Measurements from ENCODE around the gene FAF1. TPM values are rescaled to one million over a fixed set of nuclear protein-coding genes. Genes with fewer than 3 reads are reported as not detected.

Gene FAF1
- total and polyA plus RNA-seq, 9 of the 15 experiments (the other 6 are each of a cell fraction or from before 2014, with no cell fraction given): 48.7 to 225 (median 118) TPM

GRCh38 chr1:50735443-50735842 is 224.6 kb downstream of the FAF1 start:
- ChIA-PET CTCF (ENCODE audit: low intra/inter-chr PET ratio) (interaction anchor here (1.8 to 2.6 kb wide), 2 partner anchors 31 to 367 kb away, joined by 6 to 15 read pairs; no protein-coding TSS in a partner anchor), POLR2A (interaction anchor here (0.6 kb wide), 1 partner anchor 1002 kb away, joined by 3 read pairs; no protein-coding TSS in a partner anchor)
- H3K27ac ChIP-seq (ENCODE audit: extremely low read depth, low read depth, low read length): no peak overlapping the region
- no peaks in the 10 kb centered on the region for H3K9me1 ChIP-seq (ENCODE audit: control insufficient read depth, insufficient read depth, low read length)
- DNase-seq (ENCODE audit: extremely low read depth in 1 of 4, low spot score in 3 of 4): peak; percentile 28 to 47 (median 42)
- peaks cover 57% of the 10 kb centered on the region for H3K36me3 ChIP-seq (ENCODE audit: control insufficient read depth, insufficient read depth, low read length)
- no peak overlapping the region for H3K4me2 ChIP-seq (ENCODE audit: insufficient read depth, low read length)
- no TSS peak for BruUV-seq (replicated peaks)
- no peak overlapping the region for H2AFZ ChIP-seq (ENCODE audit: low read depth, low read length)
- in situ Hi-C loops (cut with MboI) (no loop called here), intact Hi-C loops (cut with micrococcal nuclease) (loop anchor here (1.0 kb wide), 1 partner anchor 367 kb away; no protein-coding TSS in a partner anchor)
- no peaks in the 10 kb centered on the region; the same call in 2 of the 3 replicates for H3K79me2 ChIP-seq (ENCODE audit: control insufficient read depth, insufficient read depth, low read length)
- H3K4me1 ChIP-seq (replicated peaks in 1 of 2; ENCODE audit: control insufficient read depth in 2 of 2, insufficient read depth in 2 of 2, low read length in 2 of 2): no peaks in the 10 kb centered on the region
- H3K9ac ChIP-seq (ENCODE audit: insufficient read depth in 1 of 2, low read depth in 2 of 2, low read length in 2 of 2): no peak overlapping the region
- H3K9me3 ChIP-seq (replicated peaks; ENCODE audit: control insufficient read depth, insufficient read depth, low read depth, low read length): no peaks in the 10 kb centered on the region
- 50% methylated on average over 2 of the region's 2 CpGs for WGBS (ENCODE audit: insufficient coverage, low coverage, missing lambda C conversion rate)
- no peak for ATAC-seq
- no peak for FAIRE-seq
- no peaks in the 10 kb centered on the region for H3K27me3 ChIP-seq (ENCODE audit: control insufficient read depth in 2 of 2, insufficient read depth in 2 of 2, low read length in 2 of 2)
- no peak for TF ChIP-seq ZNF134 (CRISPR knock-in tag; conservative IDR thresholded peaks at IDR 0.05)
- peak in 1 of 2 experiments; percentile 57; a peak in 3 of 4 replicates for TF ChIP-seq RAD21 (CRISPR knock-in tag; conservative IDR thresholded peaks at IDR 0.05 in 1 of 2, IDR thresholded peaks at IDR 0.05 in 1 of 2)
- TF ChIP-seq, protein P1, sequence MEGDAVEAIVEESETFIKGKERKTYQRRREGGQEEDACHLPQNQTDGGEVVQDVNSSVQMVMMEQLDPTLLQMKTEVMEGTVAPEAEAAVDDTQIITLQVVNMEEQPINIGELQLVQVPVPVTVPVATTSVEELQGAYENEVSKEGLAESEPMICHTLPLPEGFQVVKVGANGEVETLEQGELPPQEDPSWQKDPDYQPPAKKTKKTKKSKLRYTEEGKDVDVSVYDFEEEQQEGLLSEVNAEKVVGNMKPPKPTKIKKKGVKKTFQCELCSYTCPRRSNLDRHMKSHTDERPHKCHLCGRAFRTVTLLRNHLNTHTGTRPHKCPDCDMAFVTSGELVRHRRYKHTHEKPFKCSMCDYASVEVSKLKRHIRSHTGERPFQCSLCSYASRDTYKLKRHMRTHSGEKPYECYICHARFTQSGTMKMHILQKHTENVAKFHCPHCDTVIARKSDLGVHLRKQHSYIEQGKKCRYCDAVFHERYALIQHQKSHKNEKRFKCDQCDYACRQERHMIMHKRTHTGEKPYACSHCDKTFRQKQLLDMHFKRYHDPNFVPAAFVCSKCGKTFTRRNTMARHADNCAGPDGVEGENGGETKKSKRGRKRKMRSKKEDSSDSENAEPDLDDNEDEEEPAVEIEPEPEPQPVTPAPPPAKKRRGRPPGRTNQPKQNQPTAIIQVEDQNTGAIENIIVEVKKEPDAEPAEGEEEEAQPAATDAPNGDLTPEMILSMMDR (IDR thresholded peaks at IDR 0.05 in 2 of 3, conservative IDR thresholded peaks at IDR 0.05 in 1 of 3; ENCODE audit: insufficient read depth in 2 of 3, low read depth in 1 of 3, low read length in 3 of 3): peak in 2 of 3 experiments; percentile 35 to 60; a peak in 4 of 6 replicates
- no peak for TF ChIP-seq ZNF766 (CRISPR knock-in tag; conservative IDR thresholded peaks at IDR 0.05)
- no peak for TF ChIP-seq E2F4 (CRISPR knock-in tag; IDR thresholded peaks at IDR 0.05; ENCODE audit: low read depth)
- no peak for TF ChIP-seq KAT8 (IDR thresholded peaks at IDR 0.05; ENCODE audit: low read depth)
- TF ChIP-seq GABPA (tag; conservative IDR thresholded peaks at IDR 0.05; ENCODE audit: low read depth): no peak
- TF ChIP-seq SIX5 (IDR thresholded peaks at IDR 0.05; ENCODE audit: borderline replicate concordance in 1 of 2, insufficient read depth in 1 of 2, low read depth in 1 of 2, low read length in 2 of 2): no peak
- no peak for TF ChIP-seq TGIF2 (CRISPR knock-in tag; IDR thresholded peaks at IDR 0.05)
- TF ChIP-seq, protein P2, sequence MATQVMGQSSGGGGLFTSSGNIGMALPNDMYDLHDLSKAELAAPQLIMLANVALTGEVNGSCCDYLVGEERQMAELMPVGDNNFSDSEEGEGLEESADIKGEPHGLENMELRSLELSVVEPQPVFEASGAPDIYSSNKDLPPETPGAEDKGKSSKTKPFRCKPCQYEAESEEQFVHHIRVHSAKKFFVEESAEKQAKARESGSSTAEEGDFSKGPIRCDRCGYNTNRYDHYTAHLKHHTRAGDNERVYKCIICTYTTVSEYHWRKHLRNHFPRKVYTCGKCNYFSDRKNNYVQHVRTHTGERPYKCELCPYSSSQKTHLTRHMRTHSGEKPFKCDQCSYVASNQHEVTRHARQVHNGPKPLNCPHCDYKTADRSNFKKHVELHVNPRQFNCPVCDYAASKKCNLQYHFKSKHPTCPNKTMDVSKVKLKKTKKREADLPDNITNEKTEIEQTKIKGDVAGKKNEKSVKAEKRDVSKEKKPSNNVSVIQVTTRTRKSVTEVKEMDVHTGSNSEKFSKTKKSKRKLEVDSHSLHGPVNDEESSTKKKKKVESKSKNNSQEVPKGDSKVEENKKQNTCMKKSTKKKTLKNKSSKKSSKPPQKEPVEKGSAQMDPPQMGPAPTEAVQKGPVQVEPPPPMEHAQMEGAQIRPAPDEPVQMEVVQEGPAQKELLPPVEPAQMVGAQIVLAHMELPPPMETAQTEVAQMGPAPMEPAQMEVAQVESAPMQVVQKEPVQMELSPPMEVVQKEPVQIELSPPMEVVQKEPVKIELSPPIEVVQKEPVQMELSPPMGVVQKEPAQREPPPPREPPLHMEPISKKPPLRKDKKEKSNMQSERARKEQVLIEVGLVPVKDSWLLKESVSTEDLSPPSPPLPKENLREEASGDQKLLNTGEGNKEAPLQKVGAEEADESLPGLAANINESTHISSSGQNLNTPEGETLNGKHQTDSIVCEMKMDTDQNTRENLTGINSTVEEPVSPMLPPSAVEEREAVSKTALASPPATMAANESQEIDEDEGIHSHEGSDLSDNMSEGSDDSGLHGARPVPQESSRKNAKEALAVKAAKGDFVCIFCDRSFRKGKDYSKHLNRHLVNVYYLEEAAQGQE (IDR thresholded peaks at IDR 0.05; ENCODE audit: borderline replicate concordance): peak; percentile 14; the same call in 1 of the 2 replicates
- TF ChIP-seq, protein P2 (CRISPR knock-in tag; IDR thresholded peaks at IDR 0.05; ENCODE audit: low read depth): no peak
- no peak overlapping the region for H3K4me3 ChIP-seq
- H4K20me1 ChIP-seq (replicated peaks; ENCODE audit: control insufficient read depth, insufficient read depth, low read length): no peaks in the 10 kb centered on the region

Data from K562 (cell line).